ENCODE data around the gene CCDC184. TPM values are rescaled to one million over a fixed set of nuclear protein-coding genes. Genes with fewer than 3 reads are reported as not detected.
"Not testable (repeated sequence)": the region's sequence is repeated elsewhere in the genome, so short reads cannot be mapped to it uniquely, and the experiment has no call there.

The CCDC184 gene
- total RNA-seq, 4 donors from 2014 or later: 0.18 to 1.2 (median 0.65) TPM

GRCh38 chr12:48151103-48151771, 32.2 kb upstream of the CCDC184 start:
- intact Hi-C loops (cut with DNase I): no loop called here
- 67 to 77% methylated on average over 2 of the region's 2 CpGs for WGBS, 2 donors

GRCh38 chr12:48155786-48156185, 27.7 kb upstream of the CCDC184 start:
- H3K4me3 ChIP-seq; H3K27me3 ChIP-seq; DNase-seq; intact Hi-C loops (cut with DNase I); H3K27ac ChIP-seq; H3K9me3 ChIP-seq: not testable (repeated sequence)
- peaks cover 3 to 23% (median 9%) of the 10 kb centered on the region in 3 donors for H3K4me1 ChIP-seq
- 85 to 98% methylated on average over 5 of the region's 5 CpGs for WGBS, 2 donors
- H3K36me3 ChIP-seq: peaks cover 0 to 37% (median 5%) of the 10 kb centered on the region in 3 donors

More at GRCh38 chr12:48151103-48151771, 32.2 kb upstream of the CCDC184 start:
- Histone ChIP-seq H3K36me3 (peaks cover 17 to 83% (median 23%) of the 10 kb centered on the region in 3 donors), H3K4me1 (peaks cover 0 to 9% (median 2%) of the 10 kb centered on the region in 3 donors), H3K27me3 (no peaks in the 10 kb centered on the region), H3K9me3 (no peaks in the 10 kb centered on the region), H3K27ac (no peak overlapping the region), H3K4me3 (no peak overlapping the region)
- TF ChIP-seq POLR2A (IDR thresholded peaks at IDR 0.05) (no peak), CTCF (IDR thresholded peaks at IDR 0.05) (no peak)
- DNase-seq: no peak

GRCh38 chr12:48156652-48157017, 26.8 kb upstream of the CCDC184 start:
- Histone ChIP-seq H3K9me3 (no peaks in the 10 kb centered on the region), H3K27me3 (no peaks in the 10 kb centered on the region), H3K36me3 (peaks cover 0 to 29% (median 0%) of the 10 kb centered on the region in 3 donors), H3K4me1 (peaks cover 3 to 23% (median 9%) of the 10 kb centered on the region in 3 donors), H3K4me3 (peak overlapping the region; percentile 67 to 99 (median 79)), H3K27ac (peak overlapping the region in 3 of 4 donors; percentile 83 to 92 (median 90))
- no peak for TF ChIP-seq POLR2A (IDR thresholded peaks at IDR 0.05)
- no peak for TF ChIP-seq CTCF (IDR thresholded peaks at IDR 0.05)
- DNase-seq: no peak
- WGBS, 2 donors: 21 to 27% methylated on average over 8 of the region's 8 CpGs
- intact Hi-C loops (cut with DNase I): no loop called here

- H3K4me1 ChIP-seq: peaks cover 3 to 23% (median 9%) of the 10 kb centered on the region in 3 donors
- H3K36me3 ChIP-seq: peaks cover 0 to 23% (median 0%) of the 10 kb centered on the region in 3 donors
- DNase-seq: peak; percentile 93
- H3K27ac ChIP-seq: peak within 1 kb of the TSS; percentile 83 to 92 (median 87)
- no peaks in the 10 kb centered on the region for H3K27me3 ChIP-seq
- peak within 1 kb of the TSS; percentile 67 to 99 (median 79) for H3K4me3 ChIP-seq
- H3K9me3 ChIP-seq: no peaks in the 10 kb centered on the region
- WGBS, 2 donors: 0% methylated on average over 16 to 42 of the region's 56 CpGs
- TF ChIP-seq CTCF (IDR thresholded peaks at IDR 0.05) (peak in 4 of 6 experiments; percentile 50 to 68 (median 57)), POLR2A (IDR thresholded peaks at IDR 0.05) (peak in 1 of 4 donors; percentile 12)
- intact Hi-C loops (cut with DNase I): no loop called here
Measured at GRCh38 chr12:48157018-48157888, 26.2 kb upstream of the CCDC184 start, which contains the start of gene ASB8. Gene ASB8 (minus strand): TSS chr12:48157515. CDS start chr12:48153496, 4,019 bp downstream.

- Histone ChIP-seq H3K4me3 (peak overlapping the region; percentile 67 to 99 (median 79)), H3K9me3 (no peaks in the 10 kb centered on the region), H3K27ac (peak overlapping the region; percentile 83 to 92 (median 87)), H3K27me3 (peaks cover 0 to 2% (median 0%) of the 10 kb centered on the region in 4 donors), H3K36me3 (peaks cover 0 to 16% (median 0%) of the 10 kb centered on the region in 3 donors), H3K4me1 (peaks cover 3 to 23% (median 9%) of the 10 kb centered on the region in 3 donors)
- WGBS, 2 donors: 49 to 59% methylated on average over 3 of the region's 3 CpGs
- no peak for TF ChIP-seq POLR2A (IDR thresholded peaks at IDR 0.05)
- no peak for TF ChIP-seq CTCF (IDR thresholded peaks at IDR 0.05)
- intact Hi-C loops (cut with DNase I): no loop called here
- no peak for DNase-seq
Measured at GRCh38 chr12:48157889-48158370, 25.5 kb upstream of the CCDC184 start.
